Skin of body (tissue), 2 donors: Measurements from ENCODE around the gene PTPRZ1. TPM values are rescaled to one million over a fixed set of nuclear protein-coding genes. Genes with fewer than 3 reads are reported as not detected.

Experiments used
- small RNA-seq: library from RNA; depleted of rRNA; stranded (forward); fragments of <200 nt; gene quantifications from one replicate; pipeline ENCODE3, GENCODE V24; 2014; ENCODE audit warnings: low replicate concordance
- total RNA-seq: library from RNA; depleted of rRNA; stranded (reverse); fragments of >200 nt; gene quantifications from one replicate; pipeline ENCODE4 v1.2.3, GENCODE V29; 2014

The PTPRZ1 gene
- total RNA-seq, 1 donor from 2014 or later, result 47.6 TPM

Small RNA genes within 50 kb of the gene (small RNA-seq; reads per million reads assigned to genes)
- not detected for gene RNU7-154P
